ENCODE measurements around the gene RBKS.

DNA sequence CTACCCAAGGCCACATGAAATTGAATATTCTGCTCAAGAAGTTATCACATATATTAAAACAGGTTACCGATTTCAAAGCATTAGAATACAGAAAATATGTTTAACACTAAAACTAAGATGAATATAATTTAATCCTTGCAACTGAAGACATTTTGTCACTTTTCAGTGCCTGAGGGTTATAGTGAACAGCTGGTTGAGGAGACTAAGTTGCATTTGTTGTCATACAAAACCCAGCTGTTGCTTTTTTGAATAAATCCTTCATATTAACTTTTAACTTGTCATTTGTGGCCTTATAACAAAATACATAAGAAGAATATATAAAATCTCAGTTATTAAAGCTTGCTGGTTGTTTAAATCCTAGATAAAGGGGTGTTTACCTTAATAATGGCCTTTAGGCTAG lies 37.5 kb downstream of the RBKS start:
- TF ChIP-seq, protein P1, sequence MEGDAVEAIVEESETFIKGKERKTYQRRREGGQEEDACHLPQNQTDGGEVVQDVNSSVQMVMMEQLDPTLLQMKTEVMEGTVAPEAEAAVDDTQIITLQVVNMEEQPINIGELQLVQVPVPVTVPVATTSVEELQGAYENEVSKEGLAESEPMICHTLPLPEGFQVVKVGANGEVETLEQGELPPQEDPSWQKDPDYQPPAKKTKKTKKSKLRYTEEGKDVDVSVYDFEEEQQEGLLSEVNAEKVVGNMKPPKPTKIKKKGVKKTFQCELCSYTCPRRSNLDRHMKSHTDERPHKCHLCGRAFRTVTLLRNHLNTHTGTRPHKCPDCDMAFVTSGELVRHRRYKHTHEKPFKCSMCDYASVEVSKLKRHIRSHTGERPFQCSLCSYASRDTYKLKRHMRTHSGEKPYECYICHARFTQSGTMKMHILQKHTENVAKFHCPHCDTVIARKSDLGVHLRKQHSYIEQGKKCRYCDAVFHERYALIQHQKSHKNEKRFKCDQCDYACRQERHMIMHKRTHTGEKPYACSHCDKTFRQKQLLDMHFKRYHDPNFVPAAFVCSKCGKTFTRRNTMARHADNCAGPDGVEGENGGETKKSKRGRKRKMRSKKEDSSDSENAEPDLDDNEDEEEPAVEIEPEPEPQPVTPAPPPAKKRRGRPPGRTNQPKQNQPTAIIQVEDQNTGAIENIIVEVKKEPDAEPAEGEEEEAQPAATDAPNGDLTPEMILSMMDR (optimal IDR thresholded peaks at IDR 0.05 in 1 of 3, IDR thresholded peaks at IDR 0.05 in 1 of 3, conservative IDR thresholded peaks at IDR 0.05 in 1 of 3; ENCODE audit: extremely low read depth in 1 of 3, insufficient read depth in 2 of 3, low read length in 3 of 3) = no peak
- no peak for TF ChIP-seq EZH2 (IDR thresholded peaks at IDR 0.05; ENCODE audit: low read length)

All from keratinocyte (primary cell).